SHP77 (cell line): ENCODE results near the gene PDE11A.

Experiments used
- DNase-seq, 2 experiments: peaks; one replicate each; lab custom pipeline; 2025; lab: John Stamatoyannopoulos, UW

Gene PDE11A

GRCh38 chr2:177692042-177692782 is 380.4 kb downstream of the PDE11A start:
- no peak for DNase-seq

GRCh38 chr2:177691177-177691576 is 381.4 kb downstream of the PDE11A start:
- no peak for DNase-seq

- DNase-seq: no peak
Observed at GRCh38 chr2:177689623-177690022, 383.0 kb downstream of the PDE11A start.

GRCh38 chr2:177688844-177689243 is 383.7 kb downstream of the PDE11A start:
- DNase-seq: no peak

- no peak for DNase-seq
Observed at GRCh38 chr2:177683661-177684069, 388.9 kb downstream of the PDE11A start.

- no peak for DNase-seq
Observed at GRCh38 chr2:177682836-177683660, 389.5 kb downstream of the PDE11A start.

- DNase-seq: no peak
Observed at GRCh38 chr2:177682006-177682405, 390.6 kb downstream of the PDE11A start.

GRCh38 chr2:177680866-177681712 is 391.5 kb downstream of the PDE11A start:
- DNase-seq: no peak

- DNase-seq: no peak
Observed at GRCh38 chr2:177679611-177680605, 392.7 kb downstream of the PDE11A start.

GRCh38 chr2:177678939-177679338 is 393.6 kb downstream of the PDE11A start:
- no peak for DNase-seq

GRCh38 chr2:177676636-177677035 is 395.9 kb downstream of the PDE11A start:
- DNase-seq: no peak

- DNase-seq: no peak
Observed at GRCh38 chr2:177675825-177676224, 396.8 kb downstream of the PDE11A start.

- DNase-seq: no peak
Observed at GRCh38 chr2:177675350-177675821, 397.2 kb downstream of the PDE11A start.

GRCh38 chr2:177673602-177674595 is 398.7 kb downstream of the PDE11A start:
- DNase-seq: no peak

- DNase-seq: no peak
Observed at GRCh38 chr2:177671662-177672061, 400.9 kb downstream of the PDE11A start.

- no peak for DNase-seq
Observed at GRCh38 chr2:177670791-177671535, 401.6 kb downstream of the PDE11A start.

- no peak for DNase-seq
Observed at GRCh38 chr2:177669625-177670330, 402.8 kb downstream of the PDE11A start.

- no peak for DNase-seq
Observed at GRCh38 chr2:177669201-177669600, 403.4 kb downstream of the PDE11A start.
